OCI-M2 (cell line): ENCODE results near the gene APH1A.
A peak's percentile ranks its signal among the peaks of the same experiment; 100 is the strongest.
"Not testable (repeated sequence)": the region's sequence is repeated elsewhere in the genome, so short reads cannot be mapped to it uniquely, and the experiment has no call there.

ENCODE experiments used
- DNase-seq: peaks from one replicate; lab custom pipeline; 2025; ENCODE audit not compliant: unreplicated experiment; lab: John Stamatoyannopoulos, UW

The APH1A gene

GRCh38 chr1:150269451-150269850, 635 bp upstream of the APH1A start:
- no peak for DNase-seq

GRCh38 chr1:150268340-150268704, 494 bp downstream of the APH1A start:
- no peak for DNase-seq

GRCh38 chr1:150267896-150268295, 920 bp downstream of the APH1A start:
- no peak for DNase-seq

DNA sequence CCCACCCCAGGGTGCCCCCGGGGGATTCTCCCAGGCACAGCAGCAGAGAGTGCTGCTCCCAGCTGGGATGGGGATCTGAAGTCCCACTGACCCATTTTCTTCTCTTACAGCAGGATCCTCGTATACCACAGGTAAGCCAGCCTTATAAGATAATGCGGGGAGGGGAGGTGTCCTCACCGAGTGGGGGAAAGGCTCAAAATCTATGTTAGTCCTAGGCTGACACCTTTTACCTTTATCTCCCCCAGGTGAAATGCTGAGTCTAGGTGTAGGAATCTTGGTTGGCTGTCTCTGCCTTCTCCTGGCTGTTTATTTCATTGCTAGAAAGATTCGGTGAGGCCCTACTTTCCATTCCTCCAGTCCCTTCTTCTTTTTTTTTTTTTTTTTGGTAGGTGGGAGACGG, 5.3 kb downstream of the APH1A start:
- DNase-seq, result no peak

DNA sequence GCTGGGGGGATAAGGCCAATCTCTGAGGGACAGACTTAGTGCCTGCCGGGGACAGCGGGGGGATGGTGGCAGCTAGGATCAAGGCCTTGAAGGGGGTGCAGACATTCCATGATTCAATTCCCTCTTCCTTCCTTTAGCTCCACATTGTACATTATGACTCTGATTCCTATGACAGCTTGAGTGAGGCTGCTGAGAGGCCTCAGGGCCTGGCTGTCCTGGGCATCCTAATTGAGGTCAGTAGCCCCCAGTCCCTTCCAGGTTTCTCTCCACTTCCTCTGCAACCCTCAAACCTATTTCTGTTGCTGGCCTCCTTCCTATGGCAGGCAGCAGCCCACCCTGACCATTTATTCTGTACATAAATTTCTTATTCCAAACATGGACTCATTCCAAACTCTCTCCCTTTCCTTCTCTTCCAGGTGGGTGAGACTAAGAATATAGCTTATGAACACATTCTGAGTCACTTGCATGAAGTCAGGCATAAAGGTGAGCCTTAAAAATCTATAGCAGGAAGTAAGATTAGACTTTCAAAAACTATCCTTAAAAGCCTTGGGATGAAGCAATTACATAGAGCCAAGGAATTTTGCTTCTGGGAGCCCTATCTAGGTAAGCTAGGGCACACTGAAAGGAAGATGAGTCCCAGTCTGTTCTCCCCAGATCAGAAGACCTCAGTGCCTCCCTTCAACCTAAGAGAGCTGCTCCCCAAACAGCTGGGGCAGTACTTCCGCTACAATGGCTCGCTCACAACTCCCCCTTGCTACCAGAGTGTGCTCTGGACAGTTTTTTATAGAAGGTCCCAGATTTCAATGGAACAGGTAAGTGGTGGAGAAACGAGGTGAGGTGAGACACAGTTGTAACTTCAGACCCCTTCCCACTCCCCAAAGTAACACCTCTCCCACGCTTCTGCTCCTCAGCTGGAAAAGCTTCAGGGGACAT, 6.2 kb downstream of the APH1A start:
- no peak for DNase-seq

- DNase-seq, result no peak
Observed at GRCh38 chr1:150261367-150261766, 7.4 kb downstream of the APH1A start.

DNA sequence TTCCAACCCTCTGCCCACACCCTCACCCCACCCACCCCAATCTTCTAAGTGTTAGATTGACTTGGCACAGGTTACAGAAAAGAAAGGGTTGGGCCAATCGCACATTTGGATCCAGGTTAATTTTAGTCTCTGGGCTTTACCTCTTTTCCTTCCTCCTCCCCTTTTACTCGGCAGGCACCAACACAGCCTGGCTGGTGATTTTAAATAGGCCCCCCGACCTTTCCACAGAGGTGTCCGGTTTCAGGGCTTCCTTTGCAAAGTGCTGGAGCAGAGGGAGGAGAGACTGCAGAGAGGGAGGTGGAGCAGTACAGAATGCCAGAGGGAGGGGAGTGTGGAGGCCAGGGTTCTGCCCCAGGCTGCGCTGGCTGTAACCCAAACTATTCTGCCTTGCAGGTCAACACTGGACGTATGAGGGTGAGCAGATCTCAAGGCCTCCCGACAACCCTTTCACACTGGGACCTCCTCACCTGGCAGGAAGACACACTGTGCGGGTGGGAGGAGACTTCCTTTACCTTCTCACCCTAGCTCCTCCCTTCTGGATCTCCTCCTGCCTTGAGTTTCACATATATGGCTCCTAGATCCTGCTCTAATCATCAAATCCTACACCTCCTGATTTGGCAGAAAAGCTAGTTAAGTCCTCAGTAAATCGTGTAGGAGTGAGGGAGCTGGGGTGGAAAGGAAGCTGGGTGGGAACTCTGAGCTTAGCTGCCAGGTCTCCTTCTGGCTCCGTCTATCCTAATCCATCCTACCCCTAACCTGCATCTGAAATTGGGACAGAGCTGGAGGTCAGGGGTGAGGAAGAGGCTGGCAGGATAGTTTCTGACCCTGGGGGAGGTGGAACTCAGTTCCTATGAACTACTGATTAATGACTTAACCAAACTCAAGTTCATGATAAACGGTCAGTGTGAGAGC, 8.8 kb downstream of the APH1A start:
- no peak for DNase-seq

DNA sequence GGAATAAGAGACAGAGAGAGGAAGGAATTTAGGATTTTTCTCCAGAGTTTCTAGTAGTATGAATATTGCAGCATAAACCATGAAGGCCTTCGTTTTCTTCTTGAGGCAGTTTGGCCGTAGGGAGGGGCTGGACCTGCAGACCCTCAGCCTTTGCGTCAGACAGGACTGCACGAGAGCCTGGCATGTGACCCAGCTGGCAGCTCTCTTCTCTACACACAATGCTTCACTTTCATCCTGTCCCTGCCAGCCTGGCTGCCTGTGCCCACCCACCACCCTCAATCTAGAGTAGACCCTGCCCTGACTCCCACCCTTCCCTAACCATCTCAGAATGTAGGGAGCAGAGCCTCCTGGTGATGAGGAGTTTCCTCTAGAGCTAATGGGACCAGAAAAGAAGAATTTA, 9.6 kb downstream of the APH1A start:
- DNase-seq, result no peak

- no peak for DNase-seq
Observed at GRCh38 chr1:150257624-150258585, 10.9 kb downstream of the APH1A start, which contains the start of gene CA14. TSS of gene CA14 (plus strand) at chr1:150257774. CDS start at chr1:150258129, 355 bp downstream.

GRCh38 chr1:150256554-150257341, 12.1 kb downstream of the APH1A start:
- DNase-seq, result no peak

DNA sequence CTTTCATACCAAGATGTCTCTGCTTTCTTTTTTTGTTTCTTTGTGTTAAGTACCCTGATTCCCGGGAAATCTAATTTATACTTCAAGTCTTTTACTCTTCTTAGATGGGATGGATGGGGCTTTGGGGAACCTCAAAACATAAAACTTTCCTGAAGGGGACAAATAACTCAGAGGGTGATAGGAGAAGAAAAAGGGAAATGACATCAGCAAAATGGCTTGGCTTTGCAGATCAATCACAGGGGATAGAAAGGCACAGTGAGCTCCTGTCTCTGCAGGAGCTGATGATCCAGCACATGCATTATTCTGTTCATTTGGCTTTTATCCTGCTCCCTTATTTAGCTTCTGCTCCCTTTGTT, 12.6 kb downstream of the APH1A start:
- DNase-seq, result no peak

- DNase-seq, result no peak
Observed at GRCh38 chr1:150249936-150250335, 18.9 kb downstream of the APH1A start.

- DNase-seq, result no peak
Observed at GRCh38 chr1:150243003-150243402, 25.8 kb downstream of the APH1A start.

- DNase-seq, result no peak
Observed at GRCh38 chr1:150237746-150238145, 31.1 kb downstream of the APH1A start.

- DNase-seq, result not testable (repeated sequence)
Observed at GRCh38 chr1:150237176-150237575, 31.6 kb downstream of the APH1A start.

DNA sequence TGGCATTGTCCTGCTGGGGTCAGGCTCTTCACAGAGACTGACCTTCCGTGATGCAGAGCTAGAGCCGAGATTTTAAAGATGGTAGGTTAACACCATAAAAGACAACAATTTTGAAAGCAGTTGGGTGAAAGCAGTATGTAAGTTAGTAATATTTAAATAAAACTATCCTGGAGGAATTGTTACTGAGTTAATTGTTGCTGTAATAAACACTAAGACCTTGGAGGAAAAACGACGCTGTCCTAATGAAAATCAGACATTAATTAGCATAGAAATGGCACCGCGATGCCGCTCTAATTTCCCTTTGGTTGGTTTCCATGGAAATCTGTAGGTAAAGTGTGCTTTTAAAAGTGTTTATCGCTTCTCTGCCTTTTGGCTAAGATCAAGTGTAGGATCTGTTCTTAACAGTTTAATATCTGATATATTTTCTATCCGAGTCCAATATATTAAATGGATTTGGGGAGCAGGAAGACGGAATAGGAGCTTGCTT, 32.2 kb downstream of the APH1A start:
- no peak for DNase-seq

DNA sequence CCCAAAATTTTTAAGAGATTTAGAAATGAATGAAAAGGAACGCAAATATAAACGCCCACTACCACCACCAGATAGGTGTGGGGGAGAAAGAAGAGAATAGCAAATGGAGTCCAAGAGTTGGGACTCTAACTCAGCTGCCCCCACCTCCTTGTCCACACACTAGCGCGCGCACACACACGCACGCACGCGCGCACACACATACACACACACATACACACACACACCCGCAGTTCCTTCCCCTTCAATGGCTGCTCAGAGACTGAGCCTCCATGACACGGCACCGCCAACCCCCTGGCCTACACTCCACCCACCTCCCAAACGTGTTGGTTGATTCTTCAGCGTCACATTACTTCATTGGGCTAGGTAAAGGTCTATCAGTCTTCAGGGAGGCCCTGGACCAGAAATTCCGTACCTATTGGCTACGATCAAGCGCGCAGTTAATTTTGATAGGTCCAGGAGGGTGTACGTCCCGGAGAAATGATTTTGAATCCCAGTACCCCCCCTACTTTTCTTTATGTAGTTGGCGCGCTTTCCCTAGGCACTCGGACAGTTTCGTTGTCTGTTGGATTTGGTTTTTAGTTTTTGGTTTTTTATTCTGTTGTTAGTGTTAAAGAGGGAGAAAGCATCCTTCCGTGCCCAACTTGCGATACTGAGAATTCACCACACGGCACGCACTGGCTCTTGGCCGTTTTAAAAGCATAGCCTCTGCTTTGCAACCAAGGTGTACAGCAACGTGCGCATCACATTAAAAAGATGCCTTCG, 32.8 kb downstream of the APH1A start, which contains the start of gene ANP32E:
TSS of gene ANP32E (minus strand) at position 261 of the 762 bp plus-strand sequence. CDS start 326 bp downstream, outside the sequence.
- peak; percentile 72 for DNase-seq

DNA sequence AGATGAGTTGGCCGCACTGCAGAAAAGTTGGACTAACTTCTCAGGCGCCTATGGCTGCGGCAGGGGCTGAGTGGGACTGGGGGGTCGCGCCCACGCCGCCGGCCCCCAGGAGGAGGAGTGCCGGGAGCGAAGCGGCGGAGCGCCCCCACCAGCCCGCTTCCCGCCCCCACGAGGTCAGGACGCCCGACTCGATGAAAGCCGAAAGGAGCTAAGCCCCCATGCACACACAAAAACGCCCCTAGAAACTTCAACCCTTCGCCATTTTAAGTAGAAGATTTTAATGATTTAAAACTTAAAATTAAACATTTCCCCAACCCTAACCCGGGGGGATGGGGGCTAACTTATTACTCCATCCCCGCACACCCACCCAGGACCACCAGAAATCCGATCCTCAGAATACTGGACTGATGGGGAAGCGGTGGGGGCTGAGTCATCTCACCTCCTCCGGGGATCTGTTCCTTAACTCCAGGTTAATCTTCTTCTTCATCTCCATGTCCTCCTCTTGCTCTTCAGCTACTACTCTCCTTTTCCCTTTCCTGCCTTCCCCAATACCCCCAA, 33.4 kb downstream of the APH1A start:
- no peak for DNase-seq
